OCI-LY1 (cell line): ENCODE results near the gene JAKMIP2.

Source experiments
- CTCF ChIP-seq: fragments of 200-600 bp; sonication (generic), shearing (Covaris generic); IDR thresholded peaks from 2 replicates; pipeline ENCODE4 v1.5.1; 2017; ENCODE audit warnings: mild to moderate bottlenecking, antibody characterized with exemption, low read length, moderate library complexity, mixed read lengths
- EZH2 ChIP-seq: fragments of 200-600 bp; sonication (generic), shearing (Covaris generic); IDR thresholded peaks from 2 replicates; pipeline ENCODE4 v1.8.0; 2017; ENCODE audit warnings: borderline replicate concordance, mixed run types, mild to moderate bottlenecking, antibody characterized with exemption, low read length, moderate library complexity, mixed read lengths

- TF ChIP-seq EZH2 (no peak), CTCF (no peak)
Observed at GRCh38 chr5:147568710-147569406, 213.7 kb downstream of the JAKMIP2 start.
